HepG2 (cell line): ENCODE data around the gene EPHA3. TPM values are rescaled to one million over a fixed set of nuclear protein-coding genes. Genes with fewer than 3 reads are reported as not detected.

Experiments
- ATAC-seq: fragments of 200-7000 bp; cut with Tn5 transposase; 3 replicates; pipeline ENCODE4 v1.9.1; 2020; ENCODE audit warnings: mild to moderate bottlenecking, moderate library complexity
- BruUV-seq: library from RNA; stranded (reverse); fragments of 400-500 nt; replicated peaks from 2 replicates; lab custom pipeline; 2021; lab: Mats Ljungman, UMichigan
- CTCF ChIA-PET: fragments of 300-600 bp; formaldehyde crosslinking; extraction: SDS; loops from one replicate; lab custom pipeline; 2021; ENCODE audit warnings: low total read pairs, inconsistent platforms, low intra/inter-chr PET ratio; lab: Yijun Ruan, JAX
- POLR2A ChIA-PET: fragments of 350-600 bp; sonication (Branson Sonifier 250); formaldehyde crosslinking; loops from one replicate; lab custom pipeline; 2020; ENCODE audit warnings: antibody characterized with exemption, inconsistent platforms; lab: Yijun Ruan, JAX
- DNase-seq: peaks from one replicate; pipeline ENCODE4 v3.0.0-alpha.2; 2015; ENCODE audit warnings: low spot score
- FAIRE-seq: peaks from 3 replicates; lab custom pipeline; 2011; peaks lifted over from hg19 to GRCh38; lab: Jason Lieb, UNC
- H2AFZ ChIP-seq: one replicate; pipeline ENCODE4 v1.6.1; 2011; ENCODE audit warnings: low read length, inconsistent platforms
- H3K27ac ChIP-seq: fragments of 300-600 bp; 3 replicates; pipeline ENCODE4 v1.8.0; 2011; ENCODE audit warnings: mixed run types, mild to moderate bottlenecking, mixed read lengths, low read length, inconsistent platforms; ENCODE audit not compliant: insufficient read depth; ENCODE audit errors: extremely low read length
- H3K27me3 ChIP-seq, 2 experiments: fragments of 200-600 bp in 1 of 2; 2 replicates in 1 of 2; 3 replicates in 1 of 2; pipeline versions ENCODE4 v1.6.0 to v1.8.0; 2011; ENCODE audit warnings: low read length in 2 of 2, mild to moderate bottlenecking in 2 of 2, moderate library complexity in 2 of 2, inconsistent platforms in 1 of 2; ENCODE audit not compliant: insufficient read depth in 2 of 2, control insufficient read depth in 1 of 2
- H3K36me3 ChIP-seq, 2 experiments: fragments of 200-600 bp in 1 of 2; replicated peaks in 1 of 2; 2 replicates in 1 of 2; 3 replicates in 1 of 2; pipeline versions ENCODE4 v1.5.1 to v1.8.0; 2011; ENCODE audit warnings: low read length in 2 of 2, inconsistent platforms in 1 of 2; ENCODE audit not compliant: insufficient read depth in 2 of 2, control insufficient read depth in 1 of 2
- H3K4me1 ChIP-seq: 2 replicates; pipeline ENCODE4 v1.5.1; 2012; ENCODE audit warnings: low read length, inconsistent platforms; ENCODE audit not compliant: insufficient read depth
- H3K4me2 ChIP-seq: 2 replicates; pipeline ENCODE4 v1.6.0; 2011; ENCODE audit warnings: low read depth, low read length, inconsistent platforms
- H3K4me3 ChIP-seq, 3 experiments: fragments of 200-600 bp in 1 of 3; sonication (generic), shearing (Covaris generic) in 1 of 3; replicated peaks in 1 of 3; 2 replicates each; pipeline ENCODE4 v1.5.1; 2011 to 2016; ENCODE audit warnings: low read length in 3 of 3, inconsistent platforms in 2 of 3, low read depth in 2 of 3, mild to moderate bottlenecking in 2 of 3, control low read depth in 1 of 3, mixed read lengths in 1 of 3; ENCODE audit not compliant: insufficient read depth in 1 of 3
- H3K79me2 ChIP-seq: one replicate; pipeline ENCODE4 v1.6.1; 2011; ENCODE audit warnings: low read length, inconsistent platforms; ENCODE audit not compliant: insufficient read depth
- H3K9ac ChIP-seq: 2 replicates; pipeline ENCODE4 v1.6.0; 2011; ENCODE audit warnings: mild to moderate bottlenecking, low read depth, low read length, inconsistent platforms; ENCODE audit not compliant: insufficient read depth
- H3K9me3 ChIP-seq: 2 replicates; pipeline ENCODE4 v1.5.1; 2012; ENCODE audit warnings: mild to moderate bottlenecking, low read length
- H4K20me1 ChIP-seq: 2 replicates; pipeline ENCODE4 v1.6.0; 2011; ENCODE audit warnings: inconsistent platforms, mild to moderate bottlenecking, low read length, moderate library complexity; ENCODE audit not compliant: insufficient read depth
- ATF1 ChIP-seq: IDR thresholded peaks from 2 replicates; pipeline ENCODE4 v1.6.1; 2016; ENCODE audit warnings: mild to moderate bottlenecking, control low read depth
- EEA1 ChIP-seq: sonication (generic); formaldehyde crosslinking; IDR thresholded peaks from 2 replicates; pipeline ENCODE4 v1.5.1; 2020; ENCODE audit warnings: mild to moderate bottlenecking, missing genetic modification reagents, borderline replicate concordance
- FOXJ3 ChIP-seq: sonication (generic); formaldehyde crosslinking; IDR thresholded peaks from 2 replicates; pipeline ENCODE4 v1.4.0; 2020; ENCODE audit warnings: missing genetic modification reagents, mild to moderate bottlenecking, borderline replicate concordance
- MYC ChIP-seq: sonication (generic); formaldehyde crosslinking; IDR thresholded peaks from 2 replicates; pipeline ENCODE4 v1.9.0; 2021; ENCODE audit warnings: missing genetic modification reagents, borderline replicate concordance
- RXRB ChIP-seq: IDR thresholded peaks from 2 replicates; pipeline ENCODE4 v1.6.1; 2016; ENCODE audit warnings: borderline replicate concordance, missing genetic modification reagents, missing compliant biosample characterization
- TBL1XR1 ChIP-seq: fragments of 150-350 bp; IDR thresholded peaks from 2 replicates; pipeline ENCODE4 v1.6.1; 2014; ENCODE audit warnings: borderline replicate concordance, low read length; ENCODE audit not compliant: partially characterized antibody
- ZNF510 ChIP-seq: sonication (generic); formaldehyde crosslinking; IDR thresholded peaks from 2 replicates; pipeline ENCODE4 v1.4.0; 2020; ENCODE audit warnings: low read depth, mild to moderate bottlenecking, missing genetic modification reagents
- ZNF558 ChIP-seq: sonication (generic); formaldehyde crosslinking; IDR thresholded peaks from 2 replicates; pipeline ENCODE4 v1.9.0; 2022; ENCODE audit warnings: mild to moderate bottlenecking, missing genetic modification reagents, borderline replicate concordance
- ZNF850 ChIP-seq: sonication (generic); formaldehyde crosslinking; conservative IDR thresholded peaks from 2 replicates; pipeline ENCODE4 v1.9.0; 2021; ENCODE audit warnings: mild to moderate bottlenecking, missing genetic modification reagents
- ZNF878 ChIP-seq: sonication (generic); formaldehyde crosslinking; IDR thresholded peaks from 2 replicates; pipeline ENCODE4 v1.8.1; 2023; ENCODE audit warnings: mild to moderate bottlenecking, missing genetic modification reagents, moderate library complexity
- ZSCAN29 ChIP-seq: sonication (generic); formaldehyde crosslinking; conservative IDR thresholded peaks from 2 replicates; pipeline ENCODE4 v1.4.0; 2020; ENCODE audit warnings: mild to moderate bottlenecking, missing genetic modification reagents
- WGBS: methylation state at CpG from one replicate; pipeline ENCODE4 v1.1.6; 2017; ENCODE audit warnings: low lambda C conversion rate; 5-methylcytosine and 5-hydroxymethylcytosine counted together
- in situ Hi-C: cut with HindIII; loops from 2 replicates; pipeline ENCODE4 v1.10.0; 2017; ENCODE audit warnings: low pct_unique_long_range_greater_than_20kb; ENCODE audit not compliant: extremely low pct_ligation_motif_present
- intact Hi-C: fragments of 100-400 bp; cut with micrococcal nuclease; formaldehyde crosslinking; loops from one replicate; pipeline ENCODE4 v1.10.0; 2022; ENCODE audit not compliant: unreplicated experiment
- polyA plus RNA-seq, 8 experiments: library from polyadenylated mRNA; depleted of rRNA in 3 of 8; stranded (reverse) in 7 of 8; unstranded in 1 of 8; fragments of >200 nt; fragmentation: Illumina TruSeq in 4 of 8; extraction: Trizol in 4 of 8; gene quantifications; 2 replicates each; pipeline versions ENCODE4 v1.2.1 to v1.2.3, GENCODE V29; 2011 to 2016; ENCODE audit warnings: low read depth in 4 of 8, missing spikeins in 1 of 8, mixed read lengths in 1 of 8; ENCODE audit not compliant: insufficient read depth in 1 of 8
- total RNA-seq, 5 experiments: library from RNA; depleted of rRNA; stranded (reverse); fragments of >200 nt; fragmentation: Illumina TruSeq; extraction: Trizol; gene quantifications; 2 replicates each; pipeline ENCODE4 v1.2.3, GENCODE V29; 2016; ENCODE audit warnings: low read depth in 1 of 5
- TF ChIP-seq, protein P1 (sequence below): sonication (generic); formaldehyde crosslinking; IDR thresholded peaks from 2 replicates; pipeline ENCODE4 v1.5.0; 2020; ENCODE audit warnings: mild to moderate bottlenecking, missing genetic modification reagents, moderate library complexity
- TF ChIP-seq, protein P2 (sequence below): sonication (generic); formaldehyde crosslinking; IDR thresholded peaks from 2 replicates; pipeline ENCODE4 v1.9.0; 2022; ENCODE audit warnings: missing genetic modification reagents, mild to moderate bottlenecking, borderline replicate concordance
- TF ChIP-seq, protein P3 (sequence below): sonication (generic); formaldehyde crosslinking; IDR thresholded peaks from 2 replicates; pipeline ENCODE4 v1.4.0; 2020; ENCODE audit warnings: missing genetic modification reagents

Gene EPHA3
- total and polyA plus RNA-seq, 2 of the 13 experiments (the other 11 are each of a cell fraction or from before 2014, with no cell fraction given), result 0.01 TPM; not detected in 1

DNA sequence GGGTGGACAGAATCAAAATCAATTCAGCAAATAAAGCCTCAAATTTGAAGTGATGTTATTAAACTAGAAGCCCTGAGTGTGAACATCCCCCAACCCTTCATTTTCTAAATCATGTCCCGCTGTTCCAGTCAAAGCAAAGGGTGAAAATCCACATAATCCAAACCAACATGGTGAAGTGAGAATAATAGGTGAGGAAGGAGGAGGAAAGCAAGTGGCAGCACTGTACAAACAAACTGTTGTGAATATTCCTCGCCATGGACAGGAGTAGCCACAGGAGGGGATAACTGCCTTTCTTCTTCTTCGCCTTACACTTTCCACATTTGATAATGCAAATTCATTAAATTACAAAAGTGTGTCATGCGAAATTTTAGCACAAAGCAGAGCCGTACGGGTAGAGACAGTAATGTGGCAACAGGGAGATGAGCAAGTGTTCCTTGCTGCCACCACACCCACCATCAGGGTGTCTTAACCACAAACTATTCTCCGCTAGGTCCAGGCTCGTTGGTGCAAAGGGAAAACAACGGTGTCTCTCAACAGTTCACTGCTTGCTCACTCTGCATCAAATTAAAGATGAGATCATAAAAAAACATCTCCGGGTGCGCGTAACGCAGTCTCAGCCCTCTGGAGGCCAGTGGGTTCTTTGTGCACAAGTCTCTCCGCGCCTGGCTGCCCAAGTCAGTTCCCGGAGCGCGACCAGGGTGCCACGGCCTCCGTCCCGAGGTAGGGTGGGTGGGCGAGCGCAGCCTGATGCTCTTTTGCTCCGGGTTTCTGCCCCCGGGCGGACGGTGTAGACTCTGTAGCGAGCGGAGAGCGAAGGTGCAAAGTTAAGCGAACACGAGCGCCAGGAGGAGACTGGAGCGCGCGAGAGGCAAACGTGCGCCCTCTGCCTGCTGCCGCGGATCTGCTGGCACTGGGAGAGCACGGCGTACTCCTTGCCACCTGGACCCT, 6.7 kb downstream of the EPHA3 start (continued):
- TF ChIP-seq ZSCAN29 (CRISPR knock-in tag), result peak; percentile 100
- TF ChIP-seq ZNF558 (CRISPR knock-in tag), result no peak

DNA sequence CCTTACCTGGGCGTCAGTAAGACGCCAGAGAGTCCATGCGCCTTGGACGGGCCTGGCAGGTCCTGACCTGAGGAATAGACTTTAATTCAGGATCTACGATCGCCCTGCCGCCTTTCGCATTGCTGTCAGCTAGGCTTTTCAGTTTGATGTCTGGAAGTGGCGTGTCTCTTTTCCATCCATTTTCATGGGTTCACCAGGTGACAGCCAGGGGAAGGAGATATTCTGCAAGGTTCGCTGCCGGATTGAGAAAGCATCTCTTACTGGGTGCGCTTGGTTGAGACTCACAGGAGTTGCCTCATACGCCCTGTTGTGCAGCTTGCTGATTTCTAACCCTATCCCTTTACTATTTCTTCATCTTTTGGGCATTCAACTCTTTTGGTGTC, 7.4 kb downstream of the EPHA3 start:
- Histone ChIP-seq H3K4me2 (peak overlapping the region; percentile 76), H3K79me2 (no peaks in the 10 kb centered on the region), H2AFZ (no peak overlapping the region), H3K27ac (no peak overlapping the region), H3K4me1 (peaks cover 7% of the 10 kb centered on the region; the same call in 1 of the 2 replicates), H3K9ac (no peak overlapping the region), H3K36me3 (no peaks in the 10 kb centered on the region), H3K9me3 (no peaks in the 10 kb centered on the region), H3K4me3 (peak overlapping the region in 1 of 3 experiments; percentile 70; a peak in 1 of 6 replicates), H4K20me1 (no peaks in the 10 kb centered on the region), H3K27me3 (no peaks in the 10 kb centered on the region; a peak in 1 of 5 replicates)
- WGBS, result 7% methylated on average over 5 of the region's 13 CpGs
- in situ Hi-C loops, result loop anchor here (5.0 kb wide), 1 partner anchor 913 kb away; no protein-coding TSS in a partner anchor
- BruUV-seq, result no TSS peak
- intact Hi-C loops, result loop anchor here (1.0 kb wide), 2 partner anchors 896 to 912 kb away; no protein-coding TSS in a partner anchor
- FAIRE-seq, result no peak
- ChIA-PET CTCF (interaction anchor here (1.5 kb wide), 1 partner anchor 911 kb away, joined by 7 read pairs; no protein-coding TSS in a partner anchor), POLR2A (no interaction called here)
- peak; percentile 50 for ATAC-seq
- no peak for DNase-seq
- TF ChIP-seq, protein P1, sequence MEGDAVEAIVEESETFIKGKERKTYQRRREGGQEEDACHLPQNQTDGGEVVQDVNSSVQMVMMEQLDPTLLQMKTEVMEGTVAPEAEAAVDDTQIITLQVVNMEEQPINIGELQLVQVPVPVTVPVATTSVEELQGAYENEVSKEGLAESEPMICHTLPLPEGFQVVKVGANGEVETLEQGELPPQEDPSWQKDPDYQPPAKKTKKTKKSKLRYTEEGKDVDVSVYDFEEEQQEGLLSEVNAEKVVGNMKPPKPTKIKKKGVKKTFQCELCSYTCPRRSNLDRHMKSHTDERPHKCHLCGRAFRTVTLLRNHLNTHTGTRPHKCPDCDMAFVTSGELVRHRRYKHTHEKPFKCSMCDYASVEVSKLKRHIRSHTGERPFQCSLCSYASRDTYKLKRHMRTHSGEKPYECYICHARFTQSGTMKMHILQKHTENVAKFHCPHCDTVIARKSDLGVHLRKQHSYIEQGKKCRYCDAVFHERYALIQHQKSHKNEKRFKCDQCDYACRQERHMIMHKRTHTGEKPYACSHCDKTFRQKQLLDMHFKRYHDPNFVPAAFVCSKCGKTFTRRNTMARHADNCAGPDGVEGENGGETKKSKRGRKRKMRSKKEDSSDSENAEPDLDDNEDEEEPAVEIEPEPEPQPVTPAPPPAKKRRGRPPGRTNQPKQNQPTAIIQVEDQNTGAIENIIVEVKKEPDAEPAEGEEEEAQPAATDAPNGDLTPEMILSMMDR (CRISPR knock-in tag), result no peak
- TF ChIP-seq FOXJ3 (CRISPR knock-in tag) (no peak), EEA1 (CRISPR knock-in tag) (no peak), RXRB (CRISPR knock-in tag) (no peak), ZNF510 (CRISPR knock-in tag) (no peak), ZNF878 (CRISPR knock-in tag) (no peak), ZNF850 (CRISPR knock-in tag) (no peak), TBL1XR1 (no peak), ATF1 (CRISPR knock-in tag) (no peak), MYC (CRISPR knock-in tag) (no peak)
- TF ChIP-seq, protein P2, sequence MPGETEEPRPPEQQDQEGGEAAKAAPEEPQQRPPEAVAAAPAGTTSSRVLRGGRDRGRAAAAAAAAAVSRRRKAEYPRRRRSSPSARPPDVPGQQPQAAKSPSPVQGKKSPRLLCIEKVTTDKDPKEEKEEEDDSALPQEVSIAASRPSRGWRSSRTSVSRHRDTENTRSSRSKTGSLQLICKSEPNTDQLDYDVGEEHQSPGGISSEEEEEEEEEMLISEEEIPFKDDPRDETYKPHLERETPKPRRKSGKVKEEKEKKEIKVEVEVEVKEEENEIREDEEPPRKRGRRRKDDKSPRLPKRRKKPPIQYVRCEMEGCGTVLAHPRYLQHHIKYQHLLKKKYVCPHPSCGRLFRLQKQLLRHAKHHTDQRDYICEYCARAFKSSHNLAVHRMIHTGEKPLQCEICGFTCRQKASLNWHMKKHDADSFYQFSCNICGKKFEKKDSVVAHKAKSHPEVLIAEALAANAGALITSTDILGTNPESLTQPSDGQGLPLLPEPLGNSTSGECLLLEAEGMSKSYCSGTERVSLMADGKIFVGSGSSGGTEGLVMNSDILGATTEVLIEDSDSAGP, result 0 out of 2 replicates have a peak, but pooled peaks have one; percentile 30
- TF ChIP-seq, protein P3, sequence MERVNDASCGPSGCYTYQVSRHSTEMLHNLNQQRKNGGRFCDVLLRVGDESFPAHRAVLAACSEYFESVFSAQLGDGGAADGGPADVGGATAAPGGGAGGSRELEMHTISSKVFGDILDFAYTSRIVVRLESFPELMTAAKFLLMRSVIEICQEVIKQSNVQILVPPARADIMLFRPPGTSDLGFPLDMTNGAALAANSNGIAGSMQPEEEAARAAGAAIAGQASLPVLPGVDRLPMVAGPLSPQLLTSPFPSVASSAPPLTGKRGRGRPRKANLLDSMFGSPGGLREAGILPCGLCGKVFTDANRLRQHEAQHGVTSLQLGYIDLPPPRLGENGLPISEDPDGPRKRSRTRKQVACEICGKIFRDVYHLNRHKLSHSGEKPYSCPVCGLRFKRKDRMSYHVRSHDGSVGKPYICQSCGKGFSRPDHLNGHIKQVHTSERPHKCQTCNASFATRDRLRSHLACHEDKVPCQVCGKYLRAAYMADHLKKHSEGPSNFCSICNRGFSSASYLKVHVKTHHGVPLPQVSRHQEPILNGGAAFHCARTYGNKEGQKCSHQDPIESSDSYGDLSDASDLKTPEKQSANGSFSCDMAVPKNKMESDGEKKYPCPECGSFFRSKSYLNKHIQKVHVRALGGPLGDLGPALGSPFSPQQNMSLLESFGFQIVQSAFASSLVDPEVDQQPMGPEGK, result no peak
